CD4-positive, alpha-beta T cell (primary cell): ENCODE results near the gene MX2. TPM values are rescaled to one million over a fixed set of nuclear protein-coding genes. Genes with fewer than 3 reads are reported as not detected.

ENCODE experiments used
- ATAC-seq: fragments of 200-7000 bp; cut with Tn5 transposase; one replicate; pipeline ENCODE4 v1.10.0; 2022; ENCODE audit warnings: mild to moderate bottlenecking; ENCODE audit not compliant: poor library complexity
- CTCF ChIA-PET: fragments of 350-600 bp; sonication (Branson Sonifier 250); formaldehyde crosslinking; loops from one replicate; lab custom pipeline; 2021; ENCODE audit warnings: antibody characterized with exemption, inconsistent platforms; lab: Charles Lee
- POLR2A ChIA-PET: fragments of 350-600 bp; sonication (Branson Sonifier 250); formaldehyde crosslinking; loops from one replicate; lab custom pipeline; 2021; ENCODE audit warnings: antibody characterized with exemption, inconsistent platforms; lab: Charles Lee
- DNase-seq, 14 experiments: peaks; one replicate each; pipeline ENCODE4 v3.0.0-alpha.2; 2013 to 2020; ENCODE audit warnings: mixed read lengths in 2 of 14
- H3K27ac ChIP-seq, 2 donors: one replicate each; pipeline versions ENCODE4 v1.5.1 to v1.7.0; 2013; ENCODE audit warnings: low read length in 2 of 2, low read depth in 1 of 2, mild to moderate bottlenecking in 1 of 2
- H3K27me3 ChIP-seq, 2 experiments: 1 replicate in 1 of 2; 2 replicates in 1 of 2; pipeline versions ENCODE4 v1.6.1 to v1.7.0; 2013; ENCODE audit warnings: low read length in 2 of 2, control low read depth in 1 of 2, mild to moderate bottlenecking in 1 of 2, moderate library complexity in 1 of 2; ENCODE audit not compliant: insufficient read depth in 2 of 2, control insufficient read depth in 1 of 2
- H3K36me3 ChIP-seq: one replicate; pipeline ENCODE4 v1.6.1; 2013; ENCODE audit warnings: low read length, control low read depth; ENCODE audit not compliant: insufficient read depth
- H3K4me1 ChIP-seq: one replicate; pipeline ENCODE4 v1.6.1; 2013; ENCODE audit warnings: low read length, control low read depth; ENCODE audit not compliant: insufficient read depth
- H3K4me3 ChIP-seq: one replicate; pipeline ENCODE4 v1.5.1; 2013; ENCODE audit warnings: mild to moderate bottlenecking, low read length, moderate library complexity
- H3K9me3 ChIP-seq, 2 experiments: 1 replicate in 1 of 2; 2 replicates in 1 of 2; pipeline versions ENCODE4 v1.6.1 to v1.7.0; 2013; ENCODE audit warnings: low read length in 2 of 2, mild to moderate bottlenecking in 2 of 2, control low read depth in 1 of 2, moderate library complexity in 1 of 2; ENCODE audit not compliant: control insufficient read depth in 1 of 2, insufficient read depth in 1 of 2
- H3K27ac Mint-ChIP-seq: one replicate; pipeline ENCODE4 v1.8.0; 2020; ENCODE audit warnings: mixed read lengths
- H3K27me3 Mint-ChIP-seq: one replicate; pipeline ENCODE4 v1.8.0; 2021; ENCODE audit warnings: mixed read lengths
- H3K36me3 Mint-ChIP-seq: one replicate; pipeline ENCODE4 v1.8.0; 2021; ENCODE audit warnings: low read depth, mixed read lengths
- H3K4me1 Mint-ChIP-seq: one replicate; pipeline ENCODE4 v1.8.0; 2021; ENCODE audit warnings: low read depth, mixed read lengths
- H3K4me3 Mint-ChIP-seq: one replicate; pipeline ENCODE4 v1.8.0; 2020; ENCODE audit warnings: mild to moderate bottlenecking, mixed read lengths
- H3K9me3 Mint-ChIP-seq: one replicate; pipeline ENCODE4 v1.8.0; 2020; ENCODE audit warnings: mixed read lengths
- CTCF ChIP-seq: fragments of 200-600 bp; IDR thresholded peaks from one replicate; pipeline ENCODE4 v1.8.0; 2022; ENCODE audit warnings: antibody characterized with exemption, mild to moderate bottlenecking
- intact Hi-C, 2 experiments: fragments of 100-400 bp; cut with DNase I in 1 of 2; cut with micrococcal nuclease in 1 of 2; formaldehyde crosslinking; loops; one replicate each; pipeline versions ENCODE4 v1.15.1 to v1.9.0; 2023 to 2025; cut with DNase I, micrococcal nuclease
- total RNA-seq, 174 experiments: library from RNA in 2 of 174; stranded (reverse) in 2 of 174; gene quantifications; one replicate each; pipeline ENCODE4 v1.2.3 and lab custom pipeline; 2021 to 2026

MX2 gene
- total RNA-seq, 2 experiments from 2014 or later, result 77.8 to 87.1 TPM

- H3K4me3 ChIP-seq, result no peak overlapping the region
- H3K27ac ChIP-seq, result no peak overlapping the region
- H3K27ac Mint-ChIP-seq, result no peak overlapping the region
- no peaks in the 10 kb centered on the region for H3K27me3 Mint-ChIP-seq
- peaks cover 78% of the 10 kb centered on the region for H3K36me3 ChIP-seq
- no peaks in the 10 kb centered on the region for H3K9me3 Mint-ChIP-seq
- POLR2A ChIA-PET, result no interaction called here
- no peaks in the 10 kb centered on the region for H3K4me1 Mint-ChIP-seq
- ATAC-seq (no peak), DNase-seq (peak in 1 of 14 experiments; percentile 17)
- no peak for TF ChIP-seq CTCF
- no peak overlapping the region for H3K4me3 Mint-ChIP-seq
- no peaks in the 10 kb centered on the region for H3K9me3 ChIP-seq
- H3K36me3 Mint-ChIP-seq, result peaks cover 99% of the 10 kb centered on the region
- CTCF ChIA-PET, result no interaction called here
- no peaks in the 10 kb centered on the region for H3K4me1 ChIP-seq
- H3K27me3 ChIP-seq, result no peaks in the 10 kb centered on the region
- intact Hi-C loops, result no loop called here
Measured at GRCh38 chr21:41399246-41399800, 37.5 kb downstream of the MX2 start.

- ChIA-PET CTCF (no interaction called here), POLR2A (interaction anchor here (1.3 kb wide), 1 partner anchor 23 kb away, joined by 4 read pairs; no protein-coding TSS in a partner anchor)
- Histone ChIP-seq H3K27ac (no peak overlapping the region), H3K9me3 (no peaks in the 10 kb centered on the region), H3K4me1 (no peaks in the 10 kb centered on the region), H3K27me3 (no peaks in the 10 kb centered on the region), H3K4me3 (no peak overlapping the region), H3K36me3 (peaks cover 75% of the 10 kb centered on the region)
- H3K9me3 Mint-ChIP-seq, result no peaks in the 10 kb centered on the region
- TF ChIP-seq CTCF, result no peak
- H3K4me3 Mint-ChIP-seq, result no peak overlapping the region
- DNase-seq (no peak), ATAC-seq (no peak)
- no peaks in the 10 kb centered on the region for H3K4me1 Mint-ChIP-seq
- intact Hi-C loops, result no loop called here
- no peaks in the 10 kb centered on the region for H3K27me3 Mint-ChIP-seq
- H3K27ac Mint-ChIP-seq, result no peak overlapping the region
- peaks cover 96% of the 10 kb centered on the region for H3K36me3 Mint-ChIP-seq
Measured at GRCh38 chr21:41402231-41402630, 40.4 kb downstream of the MX2 start.

- Histone ChIP-seq H3K36me3 (peaks cover 76% of the 10 kb centered on the region), H3K4me3 (no peak overlapping the region), H3K4me1 (no peaks in the 10 kb centered on the region), H3K27ac (peak overlapping the region in 1 of 2 donors; percentile 13), H3K9me3 (no peaks in the 10 kb centered on the region), H3K27me3 (no peaks in the 10 kb centered on the region)
- POLR2A ChIA-PET, result interaction anchor here (1.3 kb wide), 1 partner anchor 23 kb away, joined by 4 read pairs; no protein-coding TSS in a partner anchor
- no peak overlapping the region for H3K4me3 Mint-ChIP-seq
- ATAC-seq, result no peak
- CTCF ChIA-PET, result no interaction called here
- H3K36me3 Mint-ChIP-seq, result peaks cover 96% of the 10 kb centered on the region
- H3K27ac Mint-ChIP-seq, result no peak overlapping the region
- H3K27me3 Mint-ChIP-seq, result no peaks in the 10 kb centered on the region
- H3K4me1 Mint-ChIP-seq, result no peaks in the 10 kb centered on the region
- TF ChIP-seq CTCF, result no peak
- intact Hi-C loops, result no loop called here
- DNase-seq, result no peak
- no peaks in the 10 kb centered on the region for H3K9me3 Mint-ChIP-seq
Measured at GRCh38 chr21:41402796-41403195, 41.0 kb downstream of the MX2 start.
